ENCODE measurements around the gene TRAF1.

The TRAF1 gene

DNA sequence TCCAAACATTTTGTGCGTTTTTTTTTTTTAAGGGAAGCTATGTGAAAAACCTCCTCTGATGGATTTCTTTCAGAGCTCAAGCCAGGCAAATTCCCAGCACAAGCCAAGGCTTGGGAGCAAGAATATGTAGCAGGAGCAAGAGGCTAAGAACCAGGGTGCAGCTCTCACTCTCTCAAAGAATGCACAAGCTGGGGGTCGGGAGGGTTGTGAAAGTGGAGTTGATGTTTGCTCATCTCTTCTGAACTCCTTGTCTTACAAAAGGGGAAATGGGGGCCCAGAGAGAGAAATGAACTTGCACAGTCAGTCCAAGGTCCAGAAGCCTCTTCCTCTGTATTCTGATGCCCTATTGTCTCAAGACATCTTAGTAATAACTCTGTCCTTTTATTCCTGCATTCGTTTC, 7.7 kb upstream of the TRAF1 start:
- peak overlapping the region; percentile 89 for H3K27ac ChIP-seq
- TF ChIP-seq, protein P1, sequence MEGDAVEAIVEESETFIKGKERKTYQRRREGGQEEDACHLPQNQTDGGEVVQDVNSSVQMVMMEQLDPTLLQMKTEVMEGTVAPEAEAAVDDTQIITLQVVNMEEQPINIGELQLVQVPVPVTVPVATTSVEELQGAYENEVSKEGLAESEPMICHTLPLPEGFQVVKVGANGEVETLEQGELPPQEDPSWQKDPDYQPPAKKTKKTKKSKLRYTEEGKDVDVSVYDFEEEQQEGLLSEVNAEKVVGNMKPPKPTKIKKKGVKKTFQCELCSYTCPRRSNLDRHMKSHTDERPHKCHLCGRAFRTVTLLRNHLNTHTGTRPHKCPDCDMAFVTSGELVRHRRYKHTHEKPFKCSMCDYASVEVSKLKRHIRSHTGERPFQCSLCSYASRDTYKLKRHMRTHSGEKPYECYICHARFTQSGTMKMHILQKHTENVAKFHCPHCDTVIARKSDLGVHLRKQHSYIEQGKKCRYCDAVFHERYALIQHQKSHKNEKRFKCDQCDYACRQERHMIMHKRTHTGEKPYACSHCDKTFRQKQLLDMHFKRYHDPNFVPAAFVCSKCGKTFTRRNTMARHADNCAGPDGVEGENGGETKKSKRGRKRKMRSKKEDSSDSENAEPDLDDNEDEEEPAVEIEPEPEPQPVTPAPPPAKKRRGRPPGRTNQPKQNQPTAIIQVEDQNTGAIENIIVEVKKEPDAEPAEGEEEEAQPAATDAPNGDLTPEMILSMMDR (conservative IDR thresholded peaks at IDR 0.05) = no peak

GRCh38 chr9:120933310-120934055, 6.9 kb upstream of the TRAF1 start:
- TF ChIP-seq, protein P1 (conservative IDR thresholded peaks at IDR 0.05) = no peak
- peak overlapping the region; percentile 89; the same call in 1 of the 2 replicates for H3K27ac ChIP-seq

GRCh38 chr9:120932086-120932823, 5.7 kb upstream of the TRAF1 start:
- peak overlapping the region; percentile 71; the same call in 1 of the 2 replicates for H3K27ac ChIP-seq
- TF ChIP-seq, protein P1 (conservative IDR thresholded peaks at IDR 0.05) = no peak

DNA sequence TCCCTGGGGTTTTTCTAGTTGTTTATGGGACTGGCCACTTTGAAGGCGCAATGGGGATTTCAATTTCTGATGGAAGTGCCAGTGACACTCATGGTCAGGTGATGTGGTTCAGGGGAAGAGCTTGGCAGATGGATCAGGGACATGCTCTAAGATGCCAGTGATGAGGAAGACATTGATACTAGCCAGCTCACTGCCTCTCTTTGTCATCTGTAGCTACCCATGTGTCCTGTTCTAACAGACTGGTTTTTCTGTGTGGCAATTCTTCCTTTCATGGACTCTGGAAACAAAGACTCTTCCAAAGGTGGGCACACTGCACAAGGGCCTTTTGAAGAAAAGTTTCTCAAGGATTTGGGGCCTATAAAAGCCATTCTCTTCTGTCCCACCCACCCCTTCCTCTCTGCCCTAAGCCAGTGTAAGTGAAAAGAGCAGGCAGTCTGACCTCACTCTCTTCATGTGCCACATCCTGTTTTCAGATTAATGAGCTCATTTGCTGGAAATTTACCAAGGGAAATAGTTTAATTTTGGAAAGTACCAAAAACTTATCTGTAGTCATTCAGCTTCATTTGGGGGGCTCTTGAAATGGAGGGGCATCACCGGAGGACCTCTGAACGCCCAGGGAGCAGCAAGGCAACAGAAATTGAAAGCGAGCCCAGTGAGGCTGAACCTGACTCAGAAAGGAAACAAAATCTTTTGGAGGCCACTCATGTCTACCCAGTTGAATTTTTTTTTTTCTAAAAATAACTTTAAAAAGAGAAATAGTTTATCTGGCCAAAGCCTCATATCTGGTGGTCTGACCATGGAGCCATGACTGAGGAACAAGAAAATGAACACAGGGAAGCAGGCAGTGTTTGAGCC, 4.9 kb upstream of the TRAF1 start:
- H3K27ac ChIP-seq = peak overlapping the region; percentile 71
- TF ChIP-seq, protein P1 (conservative IDR thresholded peaks at IDR 0.05) = no peak

DNA sequence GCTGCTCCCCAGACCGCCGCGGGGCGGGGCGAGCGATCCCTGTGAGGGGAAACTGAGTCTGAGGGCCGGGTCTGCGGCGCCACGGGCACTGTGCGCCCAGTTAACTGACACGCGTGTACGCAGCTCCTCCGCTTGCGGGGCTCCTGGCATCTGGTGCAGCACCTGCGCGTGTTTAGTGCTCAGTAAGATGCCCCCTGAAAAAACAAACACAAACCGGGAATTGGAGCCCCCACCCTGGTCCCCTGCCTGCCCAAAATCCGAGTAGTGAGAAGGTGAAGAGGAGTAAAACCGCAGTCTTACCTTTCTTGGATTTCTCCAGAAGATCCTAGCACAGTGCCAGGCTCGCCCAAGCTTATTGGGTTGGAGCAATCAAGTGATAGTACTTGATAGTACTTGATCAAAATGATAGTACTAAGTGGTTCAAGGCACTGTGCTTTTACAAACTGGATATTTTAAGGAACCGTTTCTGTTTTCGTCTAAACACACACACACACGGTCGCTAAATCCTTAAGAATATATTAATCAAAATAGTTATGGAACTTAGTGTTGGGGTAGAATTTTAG, 2.7 kb upstream of the TRAF1 start:
- TF ChIP-seq, protein P1 (conservative IDR thresholded peaks at IDR 0.05) = no peak; the same call in 1 of the 2 replicates
- H3K27ac ChIP-seq = peak overlapping the region; percentile 88

- TF ChIP-seq, protein P1 (conservative IDR thresholded peaks at IDR 0.05) = peak; percentile 33
These were observed 2.1 kb upstream of the TRAF1 start for GRCh38 chr9:120928483-120929228.

More at GRCh38 chr9:120928483-120929228, 2.1 kb upstream of the TRAF1 start:
- H3K27ac ChIP-seq = peak overlapping the region; percentile 88

Data from VCaP (cell line).